ENCODE data around the gene ALDH1A3. TPM values are rescaled to one million over a fixed set of nuclear protein-coding genes. Genes with fewer than 3 reads are reported as not detected.

ALDH1A3 gene
- total RNA-seq, 1 donor from 2014 or later = 10.9 TPM

DNA sequence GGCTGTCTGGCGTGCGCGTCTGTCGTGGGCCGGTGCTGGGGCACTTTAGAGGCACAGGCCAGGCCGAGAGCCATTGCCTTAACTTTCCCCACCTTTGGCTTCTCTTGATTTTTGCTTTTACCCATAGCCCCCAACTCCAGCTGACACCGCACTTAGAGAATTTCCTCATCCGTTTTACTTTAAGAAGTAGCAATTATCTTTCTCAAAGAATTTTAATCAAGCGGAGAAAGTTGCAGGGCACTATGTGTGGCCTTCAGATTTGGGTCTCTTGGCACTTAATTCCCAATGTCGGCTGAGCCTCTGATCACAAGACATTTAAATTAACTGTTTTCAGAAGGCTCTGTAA is 1.2 kb downstream of the ALDH1A3 start:
- H3K9me3 ChIP-seq = no peaks in the 10 kb centered on the region
- H3K27ac ChIP-seq = no peak overlapping the region
- H3K27me3 ChIP-seq = peaks cover 7% of the 10 kb centered on the region
- H3K36me3 ChIP-seq = no peaks in the 10 kb centered on the region
- no peak overlapping the region for H3K4me3 ChIP-seq
- intact Hi-C loops (cut with DNase I) = no loop called here
- no peaks in the 10 kb centered on the region for H3K4me1 ChIP-seq
- DNase-seq (ENCODE audit: low spot score in 2 of 2) = no peak
- TF ChIP-seq, protein P1, sequence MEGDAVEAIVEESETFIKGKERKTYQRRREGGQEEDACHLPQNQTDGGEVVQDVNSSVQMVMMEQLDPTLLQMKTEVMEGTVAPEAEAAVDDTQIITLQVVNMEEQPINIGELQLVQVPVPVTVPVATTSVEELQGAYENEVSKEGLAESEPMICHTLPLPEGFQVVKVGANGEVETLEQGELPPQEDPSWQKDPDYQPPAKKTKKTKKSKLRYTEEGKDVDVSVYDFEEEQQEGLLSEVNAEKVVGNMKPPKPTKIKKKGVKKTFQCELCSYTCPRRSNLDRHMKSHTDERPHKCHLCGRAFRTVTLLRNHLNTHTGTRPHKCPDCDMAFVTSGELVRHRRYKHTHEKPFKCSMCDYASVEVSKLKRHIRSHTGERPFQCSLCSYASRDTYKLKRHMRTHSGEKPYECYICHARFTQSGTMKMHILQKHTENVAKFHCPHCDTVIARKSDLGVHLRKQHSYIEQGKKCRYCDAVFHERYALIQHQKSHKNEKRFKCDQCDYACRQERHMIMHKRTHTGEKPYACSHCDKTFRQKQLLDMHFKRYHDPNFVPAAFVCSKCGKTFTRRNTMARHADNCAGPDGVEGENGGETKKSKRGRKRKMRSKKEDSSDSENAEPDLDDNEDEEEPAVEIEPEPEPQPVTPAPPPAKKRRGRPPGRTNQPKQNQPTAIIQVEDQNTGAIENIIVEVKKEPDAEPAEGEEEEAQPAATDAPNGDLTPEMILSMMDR (IDR thresholded peaks at IDR 0.05) = no peak

DNA sequence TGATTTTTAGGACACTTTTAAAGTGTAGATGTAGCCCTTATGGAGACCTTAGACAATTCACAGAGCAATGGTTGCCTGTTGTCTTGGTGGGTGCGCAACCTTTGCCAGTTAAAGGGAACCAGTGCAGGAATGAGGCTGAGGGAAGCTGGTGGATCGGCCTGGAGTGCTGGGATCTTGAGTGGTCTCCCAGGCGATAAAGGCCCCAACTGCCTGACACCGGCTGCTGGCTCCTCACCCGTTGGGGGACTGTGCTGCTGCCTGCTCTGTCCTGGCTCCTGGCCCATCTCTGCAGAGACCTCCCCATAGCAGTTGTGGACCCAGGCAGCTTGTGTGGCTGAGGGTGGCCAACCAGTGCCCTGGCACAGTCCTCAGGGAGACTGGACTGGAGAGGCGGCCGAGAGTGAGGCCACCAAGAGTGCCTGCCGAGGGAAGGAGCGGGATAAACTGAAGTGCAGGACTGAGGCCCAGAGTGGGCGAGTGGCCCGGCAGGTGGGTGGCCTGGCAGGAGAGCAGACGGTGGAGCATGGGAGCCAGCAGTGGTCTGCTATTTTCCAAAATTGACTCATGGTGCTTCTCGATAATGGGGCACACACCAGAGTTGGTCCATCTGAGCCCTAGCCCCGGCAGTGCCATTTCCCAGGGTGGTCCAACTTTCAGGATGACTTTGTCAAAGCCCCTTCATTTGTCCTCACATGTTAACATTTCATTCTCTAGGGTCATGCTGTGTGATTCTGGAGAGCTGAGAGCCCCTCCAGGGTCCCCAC is 2.1 kb downstream of the ALDH1A3 start:
- intact Hi-C loops (cut with DNase I) = no loop called here
- peaks cover 7% of the 10 kb centered on the region for H3K27me3 ChIP-seq
- no peaks in the 10 kb centered on the region for H3K9me3 ChIP-seq
- no peaks in the 10 kb centered on the region for H3K36me3 ChIP-seq
- DNase-seq (ENCODE audit: low spot score in 2 of 2) = no peak
- H3K27ac ChIP-seq = no peak overlapping the region
- TF ChIP-seq, protein P1 (IDR thresholded peaks at IDR 0.05) = no peak
- H3K4me1 ChIP-seq = no peaks in the 10 kb centered on the region
- no peak overlapping the region for H3K4me3 ChIP-seq

DNA sequence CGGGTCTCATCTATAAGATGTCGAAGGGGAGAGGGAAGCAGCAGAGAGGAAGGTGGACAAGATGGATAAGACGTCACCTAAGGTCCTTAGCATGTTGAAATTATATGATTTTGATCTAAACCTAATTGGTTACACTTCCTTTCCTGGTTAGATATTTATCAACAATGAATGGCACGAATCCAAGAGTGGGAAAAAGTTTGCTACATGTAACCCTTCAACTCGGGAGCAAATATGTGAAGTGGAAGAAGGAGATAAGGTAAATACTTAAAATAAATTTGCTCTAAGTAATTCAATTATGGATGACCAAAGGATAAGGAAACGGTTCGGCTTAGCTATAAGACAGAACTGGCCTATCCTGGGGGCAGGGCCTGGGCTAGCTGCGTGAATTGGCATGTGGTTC is 5.5 kb downstream of the ALDH1A3 start:
- Histone ChIP-seq H3K36me3 (no peaks in the 10 kb centered on the region), H3K9me3 (no peaks in the 10 kb centered on the region), H3K4me3 (no peak overlapping the region), H3K27ac (no peak overlapping the region), H3K4me1 (peaks cover 0 to 9% of the 10 kb centered on the region in 2 donors), H3K27me3 (peaks cover 5% of the 10 kb centered on the region)
- TF ChIP-seq, protein P1 (IDR thresholded peaks at IDR 0.05) = no peak
- DNase-seq (ENCODE audit: low spot score in 2 of 2) = no peak
- intact Hi-C loops (cut with DNase I) = no loop called here

DNA sequence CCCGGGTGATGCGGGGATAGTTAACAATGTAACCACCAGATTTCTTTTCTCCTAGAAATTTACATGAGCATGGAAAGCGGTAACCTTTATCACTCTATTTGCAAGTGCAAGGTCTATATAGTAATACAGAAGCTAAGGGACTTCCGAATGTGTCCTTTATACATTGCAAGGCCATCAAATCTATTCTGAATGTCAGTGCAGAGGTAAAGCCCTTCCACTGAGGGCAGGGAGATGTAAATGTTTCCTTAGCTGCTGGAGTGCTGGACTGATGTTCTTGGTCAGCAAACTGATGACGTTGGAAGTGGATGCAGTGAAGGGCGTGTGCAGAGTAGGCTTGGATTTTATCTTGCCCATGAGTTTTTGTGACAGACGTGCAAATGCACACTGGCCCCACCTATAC is 6.2 kb downstream of the ALDH1A3 start:
- no peak for DNase-seq (ENCODE audit: low spot score in 2 of 2)
- H3K36me3 ChIP-seq = no peaks in the 10 kb centered on the region
- no peaks in the 10 kb centered on the region for H3K27me3 ChIP-seq
- TF ChIP-seq, protein P1 (IDR thresholded peaks at IDR 0.05) = no peak
- peaks cover 0 to 9% of the 10 kb centered on the region in 2 donors for H3K4me1 ChIP-seq
- no peaks in the 10 kb centered on the region for H3K9me3 ChIP-seq
- H3K4me3 ChIP-seq = no peak overlapping the region
- intact Hi-C loops (cut with DNase I) = no loop called here
- H3K27ac ChIP-seq = no peak overlapping the region

DNA sequence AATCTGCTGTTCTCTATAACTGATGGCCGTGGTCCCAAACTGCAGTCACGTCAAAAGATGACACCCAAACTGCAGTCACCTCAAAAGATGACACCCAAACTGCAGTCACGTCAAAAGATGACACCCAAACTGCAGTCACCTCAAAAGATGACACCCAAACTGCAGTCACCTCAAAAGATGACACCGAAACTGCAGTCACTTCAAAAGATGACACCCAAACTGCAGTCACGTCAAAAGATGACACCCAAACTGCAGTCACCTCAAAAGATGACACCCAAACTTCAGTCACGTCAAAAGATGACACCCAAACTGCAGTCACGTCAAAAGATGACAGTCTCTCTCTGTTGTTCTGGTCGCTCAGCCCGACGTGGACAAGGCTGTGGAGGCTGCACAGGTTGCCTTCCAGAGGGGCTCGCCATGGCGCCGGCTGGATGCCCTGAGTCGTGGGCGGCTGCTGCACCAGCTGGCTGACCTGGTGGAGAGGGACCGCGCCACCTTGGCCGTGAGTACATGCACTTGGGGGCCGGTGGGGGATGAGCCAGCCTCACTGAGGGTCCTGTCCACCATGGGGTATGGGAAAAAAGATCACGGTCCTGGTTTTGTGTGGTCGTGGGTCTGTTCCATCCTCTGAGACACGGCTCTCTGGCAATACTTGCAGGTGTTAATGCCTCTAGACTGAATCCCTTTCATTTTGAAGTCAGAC is 7.7 kb downstream of the ALDH1A3 start:
- Histone ChIP-seq H3K4me1 (peaks cover 0 to 9% of the 10 kb centered on the region in 2 donors), H3K9me3 (no peaks in the 10 kb centered on the region), H3K36me3 (no peaks in the 10 kb centered on the region), H3K27ac (no peak overlapping the region), H3K4me3 (no peak overlapping the region), H3K27me3 (no peaks in the 10 kb centered on the region)
- intact Hi-C loops (cut with DNase I) = no loop called here
- no peak for DNase-seq (ENCODE audit: low spot score in 2 of 2)
- TF ChIP-seq, protein P1 (IDR thresholded peaks at IDR 0.05) = no peak

All from ascending aorta (tissue), 2 donors.